Measurements from ENCODE around the gene AFF3. TPM values are rescaled to one million over a fixed set of nuclear protein-coding genes. Genes with fewer than 3 reads are reported as not detected.

AFF3 gene
- total and polyA plus RNA-seq, 2 donors (not counting 3 experiments of a cell fraction or from before 2014, with no cell fraction given): 0.06 to 0.07 TPM

DNA sequence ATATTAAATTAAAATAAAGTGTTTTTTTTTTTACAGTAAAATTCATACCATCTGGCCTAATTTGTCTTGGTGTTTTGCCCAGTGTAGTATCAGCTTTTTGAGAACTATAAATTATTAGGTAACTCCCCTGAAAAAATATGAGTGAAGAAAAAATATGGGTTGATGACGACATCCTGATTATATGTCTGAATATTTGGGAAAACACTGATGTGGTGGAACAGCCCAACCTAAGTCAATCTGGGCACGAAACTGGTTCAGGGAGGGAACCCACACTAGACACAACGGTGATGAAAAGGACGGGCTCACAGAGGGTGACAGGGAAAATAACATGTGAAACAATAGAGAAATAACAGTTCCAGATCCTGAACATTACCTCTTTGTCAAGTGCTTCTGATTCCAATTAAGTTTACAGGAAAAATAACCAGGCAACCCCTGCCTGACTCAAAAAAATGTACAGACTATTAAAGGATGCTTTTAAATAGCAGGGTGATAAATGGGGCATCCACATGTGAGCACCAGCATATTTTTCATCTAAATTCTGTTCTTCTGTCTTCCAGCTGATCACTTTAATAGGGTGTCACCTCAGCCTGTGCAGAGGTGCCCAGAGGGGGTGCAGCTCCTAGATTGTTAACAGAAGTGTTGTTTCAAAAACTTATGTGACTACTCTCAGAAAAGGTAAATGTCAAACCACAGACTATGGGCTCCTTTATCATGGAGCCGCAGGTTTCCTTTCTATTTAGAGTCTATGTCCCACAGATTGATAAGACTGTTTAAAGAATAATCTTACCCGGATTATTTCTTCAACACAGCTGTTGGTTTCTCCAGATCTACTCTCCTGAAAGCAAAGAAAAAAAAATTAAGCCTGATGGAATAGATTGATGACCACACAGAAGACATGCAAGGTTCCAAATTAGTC is 305.4 kb downstream of the AFF3 start:
- H3K9ac ChIP-seq (replicated peaks; ENCODE audit: extremely low read depth, insufficient read depth, low read length): no peak overlapping the region
- FAIRE-seq (no peak), DNase-seq (ENCODE audit: low read depth, low spot score) (no peak)
- H3K27ac ChIP-seq (ENCODE audit: insufficient read depth, low read depth, low read length): no peak overlapping the region
- TF ChIP-seq, protein P1, sequence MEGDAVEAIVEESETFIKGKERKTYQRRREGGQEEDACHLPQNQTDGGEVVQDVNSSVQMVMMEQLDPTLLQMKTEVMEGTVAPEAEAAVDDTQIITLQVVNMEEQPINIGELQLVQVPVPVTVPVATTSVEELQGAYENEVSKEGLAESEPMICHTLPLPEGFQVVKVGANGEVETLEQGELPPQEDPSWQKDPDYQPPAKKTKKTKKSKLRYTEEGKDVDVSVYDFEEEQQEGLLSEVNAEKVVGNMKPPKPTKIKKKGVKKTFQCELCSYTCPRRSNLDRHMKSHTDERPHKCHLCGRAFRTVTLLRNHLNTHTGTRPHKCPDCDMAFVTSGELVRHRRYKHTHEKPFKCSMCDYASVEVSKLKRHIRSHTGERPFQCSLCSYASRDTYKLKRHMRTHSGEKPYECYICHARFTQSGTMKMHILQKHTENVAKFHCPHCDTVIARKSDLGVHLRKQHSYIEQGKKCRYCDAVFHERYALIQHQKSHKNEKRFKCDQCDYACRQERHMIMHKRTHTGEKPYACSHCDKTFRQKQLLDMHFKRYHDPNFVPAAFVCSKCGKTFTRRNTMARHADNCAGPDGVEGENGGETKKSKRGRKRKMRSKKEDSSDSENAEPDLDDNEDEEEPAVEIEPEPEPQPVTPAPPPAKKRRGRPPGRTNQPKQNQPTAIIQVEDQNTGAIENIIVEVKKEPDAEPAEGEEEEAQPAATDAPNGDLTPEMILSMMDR (IDR thresholded peaks at IDR 0.05; ENCODE audit: extremely low read depth in 1 of 2, insufficient read depth in 1 of 2, low read depth in 1 of 2, low read length in 2 of 2): no peak
- no peak for TF ChIP-seq FOS (IDR thresholded peaks at IDR 0.05; ENCODE audit: borderline replicate concordance, insufficient read depth, low read length)
- no peak for TF ChIP-seq POLR2AphosphoS5 (IDR thresholded peaks at IDR 0.05; ENCODE audit: insufficient read depth, low read depth, low read length)
- TF ChIP-seq POLR2A (IDR thresholded peaks at IDR 0.05; ENCODE audit: low read depth, low read length): no peak
- no peak for TF ChIP-seq MYC (IDR thresholded peaks at IDR 0.05; ENCODE audit: low read depth, low read length)
- TF ChIP-seq GATA2 (IDR thresholded peaks at IDR 0.05; ENCODE audit: insufficient read depth, insufficient read length, low read depth, low read length): no peak
- TF ChIP-seq JUN (IDR thresholded peaks at IDR 0.05; ENCODE audit: borderline replicate concordance, insufficient read depth, insufficient read length, low read depth): no peak
- TF ChIP-seq EZH2 (IDR thresholded peaks at IDR 0.05; ENCODE audit: borderline replicate concordance, low read depth, low read length, severe bottlenecking): no peak
- TF ChIP-seq, protein P2, sequence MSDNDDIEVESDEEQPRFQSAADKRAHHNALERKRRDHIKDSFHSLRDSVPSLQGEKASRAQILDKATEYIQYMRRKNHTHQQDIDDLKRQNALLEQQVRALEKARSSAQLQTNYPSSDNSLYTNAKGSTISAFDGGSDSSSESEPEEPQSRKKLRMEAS (IDR thresholded peaks at IDR 0.05; ENCODE audit: insufficient read depth, insufficient read length): no peak
- no peak overlapping the region for H3K4me2 ChIP-seq (ENCODE audit: insufficient read depth, low read length)
- no peaks in the 10 kb centered on the region for H3K9me3 ChIP-seq (replicated peaks; ENCODE audit: control insufficient read depth, insufficient read depth, low read length)
- POLR2A ChIA-PET: no interaction called here
- no peaks in the 10 kb centered on the region for H3K4me1 ChIP-seq (ENCODE audit: control insufficient read depth, extremely low read depth, insufficient read depth, low read length)
- no TSS peak for BruUV-seq (replicated peaks)
- no peaks in the 10 kb centered on the region for H3K9me1 ChIP-seq (replicated peaks; ENCODE audit: control insufficient read depth, extremely low read depth, insufficient read depth, low read length)
- no peaks in the 10 kb centered on the region for H4K20me1 ChIP-seq (replicated peaks; ENCODE audit: control insufficient read depth, extremely low read depth, insufficient read depth, low read length)
- H3K79me2 ChIP-seq (ENCODE audit: control insufficient read depth, insufficient read depth, low read length): no peaks in the 10 kb centered on the region
- dilution Hi-C loops (cut with MboI; ENCODE audit: extremely low pct_ligation_motif_present, low sequenced_read_pairs) (no loop called here), intact Hi-C loops (cut with micrococcal nuclease) (no loop called here)
- CTCF ChIA-PET: no interaction called here
- peaks cover 4 to 5% of the 10 kb centered on the region in 2 experiments for H3K27me3 ChIP-seq (ENCODE audit: control insufficient read depth in 2 of 2, insufficient read depth in 2 of 2, low read length in 2 of 2)
- no peak overlapping the region for H3K4me3 ChIP-seq (replicated peaks in 1 of 3; ENCODE audit: insufficient read depth in 1 of 3, low read depth in 1 of 3, low read length in 3 of 3)
- H3K36me3 ChIP-seq (ENCODE audit: control insufficient read depth in 2 of 2, extremely low read depth in 1 of 2, insufficient read depth in 2 of 2, low read length in 2 of 2): no peaks in the 10 kb centered on the region
- H2AFZ ChIP-seq (ENCODE audit: low read depth, low read length): peak overlapping the region; percentile 65
